Loucy (cell line): ENCODE data around the gene REV1.

ENCODE experiments used
- H2AFZ ChIP-seq: fragments of 200-600 bp; sonication (generic); 2 replicates; pipeline ENCODE4 v1.6.0; 2016; ENCODE audit warnings: antibody characterized with exemption, mild to moderate bottlenecking, low read length, moderate library complexity
- H3F3A ChIP-seq: fragments of 200-600 bp; 2 replicates; pipeline ENCODE4 v1.6.0; 2016; ENCODE audit warnings: antibody characterized with exemption, low read depth, mild to moderate bottlenecking
- H3K27me3 ChIP-seq: fragments of 200-600 bp; sonication (generic); 2 replicates; pipeline ENCODE4 v1.6.1; 2014; ENCODE audit warnings: low read length, mild to moderate bottlenecking; ENCODE audit not compliant: insufficient read depth, poor library complexity, severe bottlenecking
- H3K36me3 ChIP-seq: fragments of 200-600 bp; sonication (generic); 2 replicates; pipeline ENCODE4 v1.6.1; 2016; ENCODE audit warnings: low read length; ENCODE audit not compliant: insufficient read depth
- H3K4me1 ChIP-seq: fragments of 200-600 bp; sonication (generic); 2 replicates; pipeline ENCODE4 v1.5.1; 2014; ENCODE audit warnings: low read length, mild to moderate bottlenecking; ENCODE audit not compliant: insufficient read depth, poor library complexity, severe bottlenecking
- H3K4me2 ChIP-seq: fragments of 200-600 bp; sonication (generic); 2 replicates; pipeline ENCODE4 v1.6.0; 2014; ENCODE audit warnings: antibody characterized with exemption, low read length, low read depth, mild to moderate bottlenecking; ENCODE audit not compliant: poor library complexity, severe bottlenecking
- H3K4me3 ChIP-seq: fragments of 200-600 bp; sonication (generic); 2 replicates; pipeline ENCODE4 v1.5.1; 2014; ENCODE audit warnings: low read length, mild to moderate bottlenecking, mixed read lengths; ENCODE audit not compliant: poor library complexity, severe bottlenecking
- H3K79me2 ChIP-seq: fragments of 200-600 bp; sonication (generic); 2 replicates; pipeline ENCODE4 v1.6.1; 2014; ENCODE audit warnings: low read length; ENCODE audit not compliant: insufficient read depth
- H3K9ac ChIP-seq: fragments of 200-600 bp; sonication (generic); 2 replicates; pipeline ENCODE4 v1.6.0; 2014; ENCODE audit warnings: mild to moderate bottlenecking, low read depth, low read length, moderate library complexity; ENCODE audit not compliant: poor library complexity, severe bottlenecking
- H3K9me2 ChIP-seq: fragments of 200-600 bp; sonication (generic); replicated peaks from 2 replicates; pipeline ENCODE4 v1.6.1; 2016; ENCODE audit warnings: low read depth, low read length, mixed read lengths
- H3K9me3 ChIP-seq: fragments of 200-600 bp; sonication (generic); 2 replicates; pipeline ENCODE4 v1.6.1; 2014; ENCODE audit warnings: mild to moderate bottlenecking, antibody characterized with exemption, low read length, low read depth; ENCODE audit not compliant: insufficient read depth
- H4K20me1 ChIP-seq: fragments of 200-600 bp; sonication (generic); 2 replicates; pipeline ENCODE4 v1.6.0; 2014; ENCODE audit warnings: antibody characterized with exemption, low read length, mild to moderate bottlenecking; ENCODE audit not compliant: insufficient read depth, poor library complexity, severe bottlenecking
- CTCF ChIP-seq: fragments of 200-600 bp; sonication (generic); conservative IDR thresholded peaks from 2 replicates; pipeline ENCODE4 v1.5.1; 2014; ENCODE audit warnings: mild to moderate bottlenecking, antibody characterized with exemption, low read length
- EZH2phosphoT487 ChIP-seq: fragments of 200-600 bp; IDR thresholded peaks from 2 replicates; pipeline ENCODE4 v1.6.1; 2018; ENCODE audit warnings: antibody characterized with exemption, mild to moderate bottlenecking, moderate library complexity, borderline replicate concordance

REV1 gene

GRCh38 chr2:99380376-99381010 is 109.3 kb downstream of the REV1 start:
- no peak overlapping the region for H3K4me3 ChIP-seq
- no peaks in the 10 kb centered on the region for H4K20me1 ChIP-seq
- H2AFZ ChIP-seq = no peak overlapping the region
- no peaks in the 10 kb centered on the region for H3K27me3 ChIP-seq
- no peak overlapping the region for H3K9ac ChIP-seq
- no peaks in the 10 kb centered on the region for H3K9me3 ChIP-seq
- H3K4me1 ChIP-seq = no peaks in the 10 kb centered on the region
- TF ChIP-seq CTCF (no peak), EZH2phosphoT487 (no peak)
- no peak overlapping the region for H3K4me2 ChIP-seq
- H3K9me2 ChIP-seq = no peaks in the 10 kb centered on the region
- H3K79me2 ChIP-seq = no peaks in the 10 kb centered on the region
- peaks cover 95% of the 10 kb centered on the region for H3K36me3 ChIP-seq
- H3F3A ChIP-seq = no peaks in the 10 kb centered on the region

- Histone ChIP-seq H3K79me2 (no peaks in the 10 kb centered on the region), H3K9ac (no peak overlapping the region)
These were observed 111.9 kb downstream of the REV1 start for GRCh38 chr2:99377879-99378278.

GRCh38 chr2:99376254-99376864 is 113.5 kb downstream of the REV1 start:
- H3K27me3 ChIP-seq = no peaks in the 10 kb centered on the region
- H3K79me2 ChIP-seq = no peaks in the 10 kb centered on the region
- peaks cover 92% of the 10 kb centered on the region for H3K36me3 ChIP-seq
- H3K9me3 ChIP-seq = no peaks in the 10 kb centered on the region; the same call in 1 of the 2 replicates
- no peak for TF ChIP-seq CTCF
- no peak for TF ChIP-seq EZH2phosphoT487
- H3K4me1 ChIP-seq = no peaks in the 10 kb centered on the region
- H4K20me1 ChIP-seq = no peaks in the 10 kb centered on the region
- no peaks in the 10 kb centered on the region for H3F3A ChIP-seq
- H3K4me3 ChIP-seq = no peak overlapping the region
- no peak overlapping the region for H3K9ac ChIP-seq
- H3K9me2 ChIP-seq = no peaks in the 10 kb centered on the region
- H3K4me2 ChIP-seq = no peak overlapping the region
- no peak overlapping the region for H2AFZ ChIP-seq

More at GRCh38 chr2:99377879-99378278, 111.9 kb downstream of the REV1 start:
- Histone ChIP-seq H3K4me2 (no peak overlapping the region), H4K20me1 (no peaks in the 10 kb centered on the region), H3K36me3 (peaks cover 94% of the 10 kb centered on the region), H3K9me2 (no peaks in the 10 kb centered on the region), H3F3A (no peaks in the 10 kb centered on the region), H3K27me3 (no peaks in the 10 kb centered on the region), H3K4me3 (no peak overlapping the region), H2AFZ (no peak overlapping the region), H3K9me3 (no peaks in the 10 kb centered on the region; the same call in 1 of the 2 replicates), H3K4me1 (no peaks in the 10 kb centered on the region)
- TF ChIP-seq CTCF (no peak), EZH2phosphoT487 (no peak)
